Measurements from ENCODE around the gene KIN.

GRCh38 chr10:7832060-7832459 lies 44.3 kb upstream of the KIN start:
- TF ChIP-seq CTCF (IDR thresholded peaks at IDR 0.05) (no peak), POLR2A (IDR thresholded peaks at IDR 0.05) (no peak)

All from heart left ventricle (tissue), 13 donors.